H1 (cell line): ENCODE data around the gene ARHGAP4. TPM values are rescaled to one million over a fixed set of nuclear protein-coding genes. Genes with fewer than 3 reads are reported as not detected.

Experiments used
- CTCF ChIA-PET: fragments of 300-600 bp; sonication (Branson Sonifier 250); formaldehyde crosslinking; loops from one replicate; lab custom pipeline; 2021; ENCODE audit not compliant: partially characterized antibody; lab: Charles Lee
- POLR2A ChIA-PET: fragments of 300-600 bp; sonication (Branson Sonifier 250); formaldehyde crosslinking; loops from one replicate; lab custom pipeline; 2021; ENCODE audit warnings: inconsistent platforms; ENCODE audit not compliant: partially characterized antibody; lab: Charles Lee
- DNase-seq, 2 experiments: peaks; one replicate each; pipeline versions ENCODE4 v3.0.0 to v3.0.0-alpha.2; 2010 to 2022; ENCODE audit warnings: low spot score in 2 of 2, low read depth in 1 of 2, mixed read lengths in 1 of 2
- FAIRE-seq: peaks from 2 replicates; lab custom pipeline; 2011; peaks lifted over from hg19 to GRCh38; lab: Jason Lieb, UNC
- H2AFZ ChIP-seq: 2 replicates; pipeline ENCODE4 v1.8.1; 2012; ENCODE audit warnings: low read length, inconsistent platforms
- H2AK5ac ChIP-seq: 2 replicates; pipeline ENCODE4 v1.6.1; 2013; ENCODE audit warnings: low read depth, low read length
- H2BK120ac ChIP-seq: replicated peaks from 2 replicates; pipeline ENCODE3; 2013; ENCODE audit warnings: low read depth, low read length, inconsistent platforms
- H2BK12ac ChIP-seq: 2 replicates; pipeline ENCODE4 v1.6.1; 2013; ENCODE audit warnings: low read depth, low read length
- H2BK15ac ChIP-seq: 2 replicates; pipeline ENCODE4 v1.6.1; 2013; ENCODE audit warnings: low read length
- H2BK20ac ChIP-seq: 2 replicates; pipeline ENCODE4 v1.6.1; 2013; ENCODE audit warnings: low read length
- H2BK5ac ChIP-seq: 2 replicates; pipeline ENCODE4 v1.6.1; 2013; ENCODE audit warnings: low read depth, low read length
- H3K14ac ChIP-seq: 2 replicates; pipeline ENCODE4 v1.6.1; 2013; ENCODE audit warnings: inconsistent platforms; ENCODE audit not compliant: insufficient read length
- H3K18ac ChIP-seq: 2 replicates; pipeline ENCODE4 v1.6.1; 2013; ENCODE audit warnings: low read length; ENCODE audit errors: extremely low read depth
- H3K23ac ChIP-seq: 2 replicates; pipeline ENCODE4 v1.6.1; 2013; ENCODE audit warnings: inconsistent platforms; ENCODE audit not compliant: insufficient read length
- H3K23me2 ChIP-seq: 2 replicates; pipeline ENCODE4 v1.6.1; 2013; ENCODE audit warnings: low read depth, low read length
- H3K27ac ChIP-seq: 2 replicates; pipeline ENCODE4 v1.6.1; 2011; ENCODE audit warnings: low read depth, low read length, inconsistent platforms
- H3K27me3 ChIP-seq, 4 experiments: replicated peaks in 1 of 4; 1 replicate in 1 of 4; 2 replicates in 3 of 4; pipeline versions ENCODE4 v1.6.1 to v1.8.1; 2011 to 2013; ENCODE audit warnings: low read length in 3 of 4, mild to moderate bottlenecking in 3 of 4, inconsistent platforms in 2 of 4, mixed read lengths in 2 of 4, moderate library complexity in 1 of 4; ENCODE audit not compliant: control insufficient read depth in 3 of 4, insufficient read depth in 3 of 4; ENCODE audit errors: extremely low read depth in 1 of 4
- H3K36me3 ChIP-seq, 4 experiments: 2 replicates each; pipeline versions ENCODE4 v1.6.1 to v1.8.1; 2011 to 2013; ENCODE audit warnings: mild to moderate bottlenecking in 4 of 4, low read length in 3 of 4, moderate library complexity in 2 of 4, control low read depth in 1 of 4, inconsistent platforms in 1 of 4; ENCODE audit not compliant: insufficient read depth in 4 of 4, control insufficient read depth in 2 of 4
- H3K4ac ChIP-seq: replicated peaks from 2 replicates; pipeline ENCODE3; 2013; ENCODE audit warnings: low read length, low read depth, mixed read lengths, inconsistent platforms; ENCODE audit not compliant: insufficient read length
- H3K4me1 ChIP-seq, 4 experiments: replicated peaks in 1 of 4; 1 replicate in 1 of 4; 2 replicates in 3 of 4; pipeline versions ENCODE4 v1.6.1 to v1.8.1; 2011 to 2013; ENCODE audit warnings: low read length in 3 of 4, inconsistent platforms in 2 of 4, mixed read lengths in 1 of 4; ENCODE audit not compliant: insufficient read depth in 4 of 4, control insufficient read depth in 3 of 4
- H3K4me2 ChIP-seq, 2 experiments: 2 replicates each; pipeline versions ENCODE4 v1.6.1 to v1.8.1; 2011 to 2013; ENCODE audit warnings: low read depth in 2 of 2, low read length in 2 of 2, control low read depth in 1 of 2, inconsistent platforms in 1 of 2, mild to moderate bottlenecking in 1 of 2; ENCODE audit not compliant: insufficient read depth in 1 of 2
- H3K4me3 ChIP-seq, 4 experiments: fragments of 200-600, 300-600 bp in 1 of 4; sonication (generic), shearing (Covaris generic), sonication (Bioruptor Twin) in 1 of 4; 2 replicates each; pipeline versions ENCODE4 v1.5.1 to v1.8.1; 2011 to 2016; ENCODE audit warnings: low read length in 4 of 4, low read depth in 3 of 4, control low read depth in 2 of 4, inconsistent platforms in 2 of 4, mild to moderate bottlenecking in 2 of 4, mixed read lengths in 1 of 4, moderate library complexity in 1 of 4; ENCODE audit not compliant: insufficient read depth in 2 of 4; ENCODE audit errors: extremely low read depth in 1 of 4
- H3K56ac ChIP-seq: replicated peaks from 2 replicates; pipeline ENCODE3; 2013; ENCODE audit warnings: low read depth, mild to moderate bottlenecking, mixed read lengths, low read length, inconsistent platforms; ENCODE audit not compliant: insufficient read length
- H3K79me1 ChIP-seq: 2 replicates; pipeline ENCODE4 v1.6.1; 2013; ENCODE audit warnings: low read depth, low read length, control low read depth
- H3K79me2 ChIP-seq, 2 experiments: 2 replicates each; pipeline versions ENCODE4 v1.6.1 to v1.8.1; 2012 to 2013; ENCODE audit warnings: low read length in 2 of 2, mild to moderate bottlenecking in 2 of 2, inconsistent platforms in 1 of 2; ENCODE audit not compliant: insufficient read depth in 2 of 2, control insufficient read depth in 1 of 2
- H3K9ac ChIP-seq, 4 experiments: replicated peaks in 1 of 4; 1 replicate in 1 of 4; 2 replicates in 3 of 4; pipeline versions ENCODE4 v1.6.1 to v1.8.1; 2011 to 2013; ENCODE audit warnings: low read depth in 3 of 4, low read length in 3 of 4, control low read depth in 2 of 4, mild to moderate bottlenecking in 2 of 4, moderate library complexity in 2 of 4, inconsistent platforms in 1 of 4; ENCODE audit errors: extremely low read depth in 1 of 4
- H3K9me3 ChIP-seq, 2 experiments: 2 replicates each; pipeline versions ENCODE4 v1.6.1 to v1.8.1; 2012 to 2013; ENCODE audit warnings: mild to moderate bottlenecking in 2 of 2, moderate library complexity in 2 of 2, control low read depth in 1 of 2, inconsistent platforms in 1 of 2, low read depth in 1 of 2, low read length in 1 of 2, mixed read lengths in 1 of 2; ENCODE audit not compliant: insufficient read depth in 2 of 2
- H4K20me1 ChIP-seq, 2 experiments: replicated peaks in 1 of 2; 2 replicates each; pipeline versions ENCODE3 to v1.8.1; 2011 to 2013; ENCODE audit warnings: inconsistent platforms in 2 of 2, low read length in 2 of 2, mild to moderate bottlenecking in 1 of 2; ENCODE audit not compliant: insufficient read depth in 2 of 2, control insufficient read depth in 1 of 2
- H4K5ac ChIP-seq: 2 replicates; pipeline ENCODE4 v1.6.1; 2013; ENCODE audit warnings: low read length, low read depth, mixed read lengths, inconsistent platforms; ENCODE audit not compliant: insufficient read length
- H4K8ac ChIP-seq: 2 replicates; pipeline ENCODE4 v1.8.0; 2013; ENCODE audit warnings: mild to moderate bottlenecking, moderate library complexity, low read length, inconsistent platforms; ENCODE audit not compliant: insufficient read depth; ENCODE audit errors: extremely low read depth
- H4K91ac ChIP-seq: replicated peaks from 2 replicates; pipeline ENCODE3; 2013; ENCODE audit warnings: low read length, mixed read lengths, inconsistent platforms; ENCODE audit not compliant: insufficient read length
- BRCA1 ChIP-seq: IDR thresholded peaks from 2 replicates; pipeline ENCODE4 v1.6.1; 2012; ENCODE audit warnings: low read depth, low read length, improper control_type of control experiment
- CHD2 ChIP-seq: IDR thresholded peaks from 2 replicates; pipeline ENCODE4 v1.6.1; 2012; ENCODE audit warnings: low read length, improper control_type of control experiment
- GABPA ChIP-seq: IDR thresholded peaks from 2 replicates; pipeline ENCODE4 v1.6.1; 2011; ENCODE audit warnings: mild to moderate bottlenecking, low read length, moderate library complexity, borderline replicate concordance; ENCODE audit not compliant: insufficient read depth
- POLR2AphosphoS5 ChIP-seq: IDR thresholded peaks from 2 replicates; pipeline ENCODE4 v1.6.1; 2011; ENCODE audit warnings: low read depth, low read length
- SIN3A ChIP-seq, 2 experiments: IDR thresholded peaks in 1 of 2; conservative IDR thresholded peaks in 1 of 2; 2 replicates each; pipeline ENCODE4 v1.6.1; 2011 to 2012; ENCODE audit warnings: low read length in 2 of 2, improper control_type of control experiment in 1 of 2, low read depth in 1 of 2, mild to moderate bottlenecking in 1 of 2
- TCF12 ChIP-seq: IDR thresholded peaks from 2 replicates; pipeline ENCODE4 v1.6.1; 2011; ENCODE audit warnings: low read depth, mild to moderate bottlenecking, low read length
- TEAD4 ChIP-seq: IDR thresholded peaks from 2 replicates; pipeline ENCODE4 v1.6.1; 2012; ENCODE audit warnings: low read depth, low read length, inconsistent platforms, mixed read lengths
- WGBS, 2 experiments: shearing (Covaris generic) in 1 of 2; methylation state at CpG; one replicate each; pipeline versions ENCODE4 v1.1.6 to v1.1.7; 2013 to 2015; ENCODE audit warnings: low lambda C conversion rate in 2 of 2, mixed read lengths in 2 of 2, inconsistent platforms in 1 of 2, low coverage in 1 of 2, missing lambda C conversion rate in 1 of 2; ENCODE audit not compliant: insufficient replicate concordance in 2 of 2, insufficient coverage in 1 of 2, insufficient read length in 1 of 2; ENCODE audit errors: extremely low coverage in 1 of 2, missing lambda C conversion rate in 1 of 2; 5-methylcytosine and 5-hydroxymethylcytosine counted together
- polyA plus RNA-seq, 7 experiments: library from polyadenylated mRNA; depleted of rRNA in 3 of 7; stranded (reverse) in 5 of 7; unstranded in 2 of 7; fragments of >200 nt in 5 of 7; fragments of 200-250 nt in 2 of 7; gene quantifications; 1 replicate in 5 of 7; 2 replicates in 1 of 7; 4 replicates in 1 of 7; pipeline versions ENCODE4 v1.2.1 to v1.2.3, GENCODE V29; 2011 to 2013; ENCODE audit warnings: missing spikeins in 2 of 7, mixed read lengths in 2 of 7
- total RNA-seq: library from RNA; stranded (reverse); fragmentation: NEBNext Ultra II Directional; extraction: Animal tissue kit (Norgen Biotek cat#: 25700); gene quantifications from 2 replicates; pipeline ENCODE4 v1.2.1, GENCODE V29; 2021

The ARHGAP4 gene
- total and polyA plus RNA-seq, 2 of the 8 experiments (the other 6 are each of a cell fraction or from before 2014, with no cell fraction given) = 23.9 to 26.0 TPM

DNA sequence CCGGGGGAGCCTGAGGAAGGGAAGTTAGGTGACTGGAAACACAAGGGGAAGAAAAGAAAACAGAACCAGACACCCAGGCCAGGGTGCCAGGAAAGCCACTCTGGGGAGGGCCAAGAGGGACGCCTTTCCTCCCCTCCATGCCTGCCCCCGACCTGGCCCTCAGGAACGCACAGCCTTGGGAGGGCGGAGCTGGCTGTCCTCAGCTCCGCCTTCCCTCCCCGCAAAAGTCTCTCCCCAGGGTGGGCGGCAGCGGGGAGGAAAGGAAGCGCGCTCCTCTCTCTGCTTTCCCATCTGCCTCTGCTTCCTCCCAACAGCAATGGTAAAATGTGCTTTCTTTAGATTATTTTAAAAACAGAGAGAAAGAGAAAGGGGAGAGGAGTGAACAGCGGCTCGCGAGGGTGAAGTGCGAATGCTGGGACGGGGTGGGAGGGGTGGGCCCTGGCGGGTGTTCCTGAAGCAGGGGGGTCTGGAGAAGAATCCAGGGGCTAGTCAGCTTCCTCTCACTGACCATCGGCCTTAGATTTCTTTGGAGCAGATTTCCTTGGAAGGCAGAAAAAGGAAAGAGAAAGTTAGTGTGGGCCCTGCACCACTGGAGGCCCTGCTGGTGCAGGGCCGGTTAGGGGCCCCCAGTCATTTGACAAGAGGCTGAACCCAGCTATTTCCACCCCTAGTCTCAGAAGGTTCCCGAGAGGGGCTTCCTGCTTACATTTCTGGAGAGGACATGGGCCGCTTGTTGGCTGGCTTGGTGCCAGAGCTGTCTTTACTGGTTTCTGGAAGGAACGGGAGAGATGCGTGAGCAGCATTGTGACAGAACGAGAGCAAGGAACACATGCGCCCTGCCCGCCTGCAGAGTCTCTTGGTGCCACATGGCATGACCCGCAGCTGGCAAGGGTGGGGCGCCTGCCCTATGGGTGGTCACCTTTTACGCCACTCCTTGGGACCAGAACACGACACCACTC, 23.1 kb upstream of the ARHGAP4 start:
- FAIRE-seq = no peak
- H3K56ac ChIP-seq = no peak overlapping the region
- H4K5ac ChIP-seq = no peak overlapping the region
- no peak overlapping the region for H3K23ac ChIP-seq
- CTCF ChIA-PET = interaction anchor here (1.4 to 11.1 kb wide), 9 partner anchors 10 to 183 kb away, joined by 3 to 272 read pairs (median 6); partner anchors contain the start of genes ARHGAP4, HCFC1 and NAA10
- H3K4me1 ChIP-seq = peaks cover 0 to 11% (median 3%) of the 10 kb centered on the region in 4 experiments; a peak in 3 of 7 replicates
- no peak overlapping the region for H3K4me2 ChIP-seq
- H4K91ac ChIP-seq = no peak overlapping the region
- no peak overlapping the region for H2BK15ac ChIP-seq
- no peaks in the 10 kb centered on the region for H3K9me3 ChIP-seq
- no peak overlapping the region for H2BK120ac ChIP-seq
- no peak overlapping the region for H3K9ac ChIP-seq
- no peak overlapping the region for H2AFZ ChIP-seq
- peaks cover 22 to 42% (median 32%) of the 10 kb centered on the region in 4 experiments; a peak in 7 of 8 replicates for H3K36me3 ChIP-seq
- 83% methylated on average over 15 of the region's 30 CpGs; no CpG with 5 or more reads in 1 of the 2 experiments for WGBS, 2 experiments
- no peak overlapping the region for H3K4ac ChIP-seq
- no peak overlapping the region for H2BK5ac ChIP-seq
- no peak overlapping the region for H2AK5ac ChIP-seq
- no peak overlapping the region for H2BK20ac ChIP-seq
- H3K27me3 ChIP-seq = no peaks in the 10 kb centered on the region
- no peak overlapping the region for H3K14ac ChIP-seq
- no peak overlapping the region; the same call in 1 of the 2 replicates for H3K27ac ChIP-seq
- POLR2A ChIA-PET = interaction anchor here (0.7 to 18.9 kb wide), 5 partner anchors 18 to 420 kb away, joined by 3 to 231 read pairs (median 12); partner anchors contain the start of genes ARHGAP4, HCFC1 and SSR4
- TF ChIP-seq POLR2AphosphoS5 (no peak), BRCA1 (no peak), CHD2 (no peak), TEAD4 (no peak), TCF12 (no peak), SIN3A (conservative IDR thresholded peaks at IDR 0.05 in 1 of 2, IDR thresholded peaks at IDR 0.05 in 1 of 2; ENCODE audit: low read depth in 1 of 2, low read length in 2 of 2) (no peak), GABPA (no peak)
- TF ChIP-seq, all 59 proteins: peak for 0
- Histone ChIP-seq H3K4me3 (no peak overlapping the region), H4K8ac (no peak overlapping the region), H3K79me2 (no peaks in the 10 kb centered on the region), H2BK12ac (no peak overlapping the region), H3K79me1 (no peaks in the 10 kb centered on the region), H3K23me2 (no peaks in the 10 kb centered on the region), H3K18ac (no peak overlapping the region), H4K20me1 (peaks cover 0 to 4% of the 10 kb centered on the region in 2 experiments)
- DNase-seq = no peak
